ENCODE measurements around the gene DVL1. TPM values are rescaled to one million over a fixed set of nuclear protein-coding genes. Genes with fewer than 3 reads are reported as not detected.

DVL1 gene
- total and polyA plus RNA-seq, 9 of the 15 experiments (the other 6 are each of a cell fraction or from before 2014, with no cell fraction given) = 0.62 to 135 (median 24.3) TPM

GRCh38 chr1:1349256-1350012 is at the start of gene DVL1 (continued):
- no peak for TF ChIP-seq CHD7 (IDR thresholded peaks at IDR 0.05; ENCODE audit: low read depth, low read length)
- no peak for TF ChIP-seq STAT5B (CRISPR knock-in tag; IDR thresholded peaks at IDR 0.05)
- TF ChIP-seq NEUROD1 (IDR thresholded peaks at IDR 0.05; ENCODE audit: borderline replicate concordance, low read depth, low read length, partially characterized antibody) = no peak
- TF ChIP-seq ZFP1 (CRISPR knock-in tag; IDR thresholded peaks at IDR 0.05) = no peak
- peak; percentile 79 to 93 for TF ChIP-seq MAZ (CRISPR knock-in tag; conservative IDR thresholded peaks at IDR 0.05 in 1 of 2, IDR thresholded peaks at IDR 0.05 in 1 of 2)
- no peak for TF ChIP-seq ELF2 (CRISPR knock-in tag; IDR thresholded peaks at IDR 0.05)
- no peak for TF ChIP-seq KLF6 (CRISPR knock-in tag; IDR thresholded peaks at IDR 0.05; ENCODE audit: borderline replicate concordance)
- TF ChIP-seq ERF (CRISPR knock-in tag; IDR thresholded peaks at IDR 0.05) = peak; percentile 95
- peak; percentile 41; the same call in 1 of the 2 replicates for TF ChIP-seq MAX (CRISPR knock-in tag; IDR thresholded peaks at IDR 0.05)
- TF ChIP-seq RBM14 (IDR thresholded peaks at IDR 0.05; ENCODE audit: borderline replicate concordance, insufficient read depth, low read depth, low read length) = no peak
- no peak for TF ChIP-seq SMARCA4 (IDR thresholded peaks at IDR 0.05)
- TF ChIP-seq SMAD3 (CRISPR knock-in tag; conservative IDR thresholded peaks at IDR 0.05) = no peak
- no peak for TF ChIP-seq GTF2F1 (IDR thresholded peaks at IDR 0.05; ENCODE audit: low read depth, low read length)
- no peak for TF ChIP-seq PKNOX1 (IDR thresholded peaks at IDR 0.05)
